ENCODE measurements around the gene ZNF789.
"Not testable (repeated sequence)": the region's sequence is repeated elsewhere in the genome, so short reads cannot be mapped to it uniquely, and the experiment has no call there.

The ZNF789 gene

DNA sequence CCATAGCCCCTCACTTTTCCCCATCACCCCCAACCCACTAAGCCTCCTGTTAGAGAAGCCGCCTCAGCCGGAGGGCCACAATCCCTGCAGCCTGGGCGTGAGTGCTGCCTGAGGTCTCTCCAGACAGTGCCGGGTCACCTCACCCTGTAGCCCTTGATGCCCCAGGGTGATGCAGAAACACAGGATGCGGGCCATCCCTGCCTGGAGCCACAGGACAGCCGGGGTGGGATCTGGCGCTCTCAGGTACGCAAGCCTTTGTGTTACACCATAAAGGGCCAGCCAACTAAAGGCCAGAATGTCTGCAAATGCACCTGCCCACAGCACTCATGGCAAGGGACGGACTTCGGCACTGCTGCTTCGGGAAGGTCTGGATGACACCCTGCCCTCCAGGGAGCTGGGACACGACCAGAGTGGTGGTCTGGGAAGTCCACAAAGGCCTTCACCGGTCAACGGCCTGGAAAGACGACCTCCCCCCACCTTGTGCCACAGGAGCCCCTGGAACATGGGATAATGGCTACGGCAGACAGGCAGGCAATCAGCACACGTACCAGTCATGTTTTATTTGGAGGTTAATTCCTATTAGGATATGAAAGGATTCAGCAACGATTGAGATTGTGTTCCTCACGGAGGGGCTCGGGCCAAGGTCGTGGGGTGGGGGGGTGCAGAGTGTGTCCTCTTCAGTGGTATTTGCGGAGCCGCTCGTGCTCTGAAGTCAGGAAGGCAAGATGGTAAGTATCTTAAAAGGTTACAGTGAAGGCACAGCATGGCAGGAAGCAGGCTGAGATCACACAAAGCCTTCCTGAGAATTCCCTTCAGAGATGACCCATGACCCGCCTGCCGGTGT is 14.8 kb upstream of the ZNF789 start:
- no peak for DNase-seq (ENCODE audit: low read depth in 4 of 4, low spot score in 1 of 4)

DNA sequence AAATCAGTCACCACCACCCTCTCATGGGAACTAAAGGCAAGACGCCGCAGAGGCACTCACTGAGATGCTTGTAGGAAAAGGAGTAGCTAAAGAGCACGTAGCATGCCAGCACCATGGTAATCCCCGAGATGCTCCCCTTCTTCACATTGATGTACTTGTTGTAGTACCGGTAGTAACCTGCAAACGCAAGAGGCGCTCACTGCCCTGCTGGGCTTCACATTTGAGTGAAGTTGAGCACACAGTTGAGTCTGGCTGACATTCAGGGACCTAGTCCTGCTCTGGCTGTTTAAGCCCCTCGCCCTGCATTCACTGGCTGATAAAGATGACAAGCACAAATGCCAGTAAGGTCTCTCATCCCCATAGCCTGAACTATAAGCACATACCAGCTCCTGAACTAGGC is 13.6 kb upstream of the ZNF789 start:
- DNase-seq (ENCODE audit: low read depth in 4 of 4, low spot score in 1 of 4), result no peak

DNA sequence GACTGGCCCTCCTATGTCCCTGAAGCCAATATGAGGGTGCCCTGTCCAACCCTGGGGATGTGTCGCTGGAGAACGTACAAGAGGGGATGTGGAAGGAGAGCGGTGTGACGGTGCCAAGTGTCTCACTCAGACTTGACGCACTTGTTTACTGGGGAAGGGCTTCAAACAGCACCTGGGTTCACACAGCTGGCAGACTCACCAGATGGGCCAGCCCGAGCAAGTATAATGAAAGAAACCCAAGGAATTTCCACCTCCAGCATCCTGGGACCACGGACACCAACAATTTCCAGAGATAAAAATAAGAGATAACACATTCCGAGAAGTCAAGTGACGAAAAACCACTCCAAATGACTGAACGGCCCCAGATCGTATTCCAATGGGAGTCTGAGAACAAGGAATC is 12.0 kb upstream of the ZNF789 start:
- DNase-seq (ENCODE audit: low read depth in 4 of 4, low spot score in 1 of 4), result no peak

DNA sequence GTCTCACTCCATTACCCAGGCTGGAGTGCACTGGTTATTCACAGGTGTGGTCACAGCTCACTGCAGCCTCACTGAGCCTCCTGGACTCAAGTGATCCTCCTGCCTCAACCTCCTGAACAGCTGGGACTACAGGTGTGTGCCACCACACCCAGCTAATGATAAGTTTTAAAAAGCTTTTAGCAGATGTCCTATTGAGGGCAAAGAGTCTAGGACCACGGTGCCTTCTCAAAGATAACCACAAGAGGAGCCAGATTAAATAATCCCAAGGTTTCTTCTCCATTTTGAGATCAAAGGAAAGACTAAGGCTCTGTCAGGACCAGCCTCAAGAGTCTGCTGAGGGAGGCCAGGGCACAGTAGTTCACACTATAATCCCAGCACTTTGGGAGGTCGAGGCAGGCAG is 11.5 kb upstream of the ZNF789 start:
- no peak for DNase-seq (ENCODE audit: low read depth in 4 of 4, low spot score in 1 of 4)

DNA sequence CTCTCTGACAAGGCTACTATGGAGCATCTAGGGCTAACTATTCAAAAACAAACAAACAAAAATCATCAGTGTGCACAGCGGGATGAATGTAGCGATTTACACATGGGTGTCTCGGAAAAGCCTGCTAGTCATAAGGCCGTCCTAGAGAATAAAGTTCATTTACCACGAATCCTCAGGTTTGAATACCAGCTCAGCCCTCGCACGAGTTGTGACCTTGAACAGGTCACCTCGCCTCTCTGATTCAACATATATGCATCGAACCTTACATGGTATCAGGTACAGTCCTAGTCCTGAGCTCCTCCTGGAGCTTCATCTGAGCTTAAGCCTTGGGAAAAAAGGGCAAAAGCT is 7.3 kb upstream of the ZNF789 start:
- no peak for DNase-seq (ENCODE audit: low read depth in 4 of 4, low spot score in 1 of 4)

DNA sequence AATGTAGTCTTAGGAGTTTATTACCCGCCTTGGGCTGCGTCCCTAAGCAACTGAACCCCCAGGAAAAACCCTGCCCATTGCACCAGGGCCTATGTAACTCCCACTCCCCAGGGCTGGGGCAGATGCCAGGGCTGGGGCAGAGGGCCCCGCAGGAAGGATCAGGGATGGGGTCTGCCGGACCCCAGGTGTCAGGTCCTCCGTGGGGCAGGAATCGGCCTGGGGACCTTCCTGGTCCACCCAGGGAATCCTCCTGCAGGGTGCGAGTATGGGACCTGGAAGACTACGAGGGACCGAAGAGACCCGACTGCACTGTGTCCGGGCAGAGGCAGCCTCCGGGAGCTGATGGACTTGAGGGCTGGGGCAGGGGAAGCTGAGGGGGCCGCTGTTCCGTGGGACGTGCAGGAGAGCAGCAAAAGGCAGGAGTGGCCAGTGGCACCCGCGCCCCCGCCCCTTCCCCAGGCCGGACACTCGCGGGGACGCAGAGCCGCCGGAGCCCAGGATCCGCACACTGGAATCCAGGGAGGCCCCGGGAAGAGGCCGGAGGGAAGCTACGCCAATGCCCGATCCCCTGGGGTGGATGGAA is 4.3 kb upstream of the ZNF789 start:
- DNase-seq (ENCODE audit: low read depth in 4 of 4, low spot score in 1 of 4), result no peak

DNA sequence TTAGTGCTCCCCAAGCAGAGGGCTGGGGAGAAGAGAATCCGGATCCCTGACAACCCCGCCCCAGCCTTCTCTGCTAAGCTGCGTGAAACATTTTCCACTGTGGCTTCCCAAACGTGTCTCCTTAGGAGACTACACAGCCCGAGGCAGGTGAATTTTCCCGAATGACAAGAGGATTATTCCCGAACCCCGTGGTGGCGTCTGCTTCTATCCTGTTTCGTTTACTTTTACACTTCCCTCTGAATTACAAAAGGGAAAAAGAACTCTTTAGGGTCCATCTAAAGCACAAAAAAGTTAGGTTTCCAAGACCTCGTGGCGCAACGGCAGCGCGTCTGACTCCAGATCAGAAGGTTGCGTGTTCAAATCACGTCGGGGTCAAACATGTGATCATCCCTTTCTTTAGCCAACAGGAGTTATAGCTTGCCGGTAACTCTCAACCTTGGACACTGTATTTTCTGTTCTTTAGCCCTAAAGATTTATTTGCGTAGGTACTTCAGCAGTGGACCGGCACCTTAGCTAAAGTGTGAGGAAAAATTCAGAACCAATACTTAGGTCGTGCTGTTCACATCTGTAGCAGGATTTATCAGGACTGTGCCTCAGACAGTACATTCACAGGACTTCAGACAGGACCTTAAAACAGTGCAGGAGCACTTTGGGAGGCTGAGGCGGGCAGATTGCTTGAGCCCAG is 3.2 kb upstream of the ZNF789 start:
- DNase-seq (ENCODE audit: low read depth in 4 of 4, low spot score in 1 of 4), result no peak

DNA sequence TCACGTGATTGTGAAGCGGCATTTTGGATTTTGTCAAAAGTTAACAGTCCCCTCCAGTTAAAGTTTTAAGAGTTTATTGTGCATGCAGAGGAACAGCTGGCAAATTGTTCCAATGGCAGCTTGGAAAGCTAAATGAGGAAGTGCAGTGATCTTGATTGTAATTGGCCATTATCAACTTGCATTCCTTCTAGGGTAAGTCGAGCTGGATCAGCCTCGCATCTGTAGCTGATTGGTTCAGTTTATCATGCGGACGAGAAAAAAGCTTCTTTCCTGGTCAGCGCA is 566 bp downstream of the ZNF789 start:
- no peak for DNase-seq (ENCODE audit: low read depth in 4 of 4, low spot score in 1 of 4)

DNA sequence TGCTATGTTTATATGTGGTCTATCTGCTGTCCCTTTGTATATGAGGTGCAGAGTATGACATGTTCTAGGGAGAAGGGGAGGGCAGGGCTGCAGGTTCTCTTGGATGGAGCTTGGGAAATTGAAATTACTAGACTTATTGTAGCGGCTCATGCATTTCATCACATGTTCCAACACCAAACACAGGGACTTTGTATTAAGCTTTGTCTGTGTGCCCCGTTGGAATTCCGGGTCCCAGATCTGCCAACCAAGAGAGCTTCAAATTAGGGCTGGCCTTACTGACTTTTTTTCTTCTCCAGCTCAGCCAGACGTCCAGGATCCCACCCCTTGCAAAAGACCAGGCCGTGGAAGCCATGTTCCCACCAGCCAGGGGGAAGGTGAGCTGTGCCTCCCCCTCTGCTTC is 3.4 kb downstream of the ZNF789 start:
- DNase-seq (ENCODE audit: low read depth in 4 of 4, low spot score in 1 of 4), result no peak

DNA sequence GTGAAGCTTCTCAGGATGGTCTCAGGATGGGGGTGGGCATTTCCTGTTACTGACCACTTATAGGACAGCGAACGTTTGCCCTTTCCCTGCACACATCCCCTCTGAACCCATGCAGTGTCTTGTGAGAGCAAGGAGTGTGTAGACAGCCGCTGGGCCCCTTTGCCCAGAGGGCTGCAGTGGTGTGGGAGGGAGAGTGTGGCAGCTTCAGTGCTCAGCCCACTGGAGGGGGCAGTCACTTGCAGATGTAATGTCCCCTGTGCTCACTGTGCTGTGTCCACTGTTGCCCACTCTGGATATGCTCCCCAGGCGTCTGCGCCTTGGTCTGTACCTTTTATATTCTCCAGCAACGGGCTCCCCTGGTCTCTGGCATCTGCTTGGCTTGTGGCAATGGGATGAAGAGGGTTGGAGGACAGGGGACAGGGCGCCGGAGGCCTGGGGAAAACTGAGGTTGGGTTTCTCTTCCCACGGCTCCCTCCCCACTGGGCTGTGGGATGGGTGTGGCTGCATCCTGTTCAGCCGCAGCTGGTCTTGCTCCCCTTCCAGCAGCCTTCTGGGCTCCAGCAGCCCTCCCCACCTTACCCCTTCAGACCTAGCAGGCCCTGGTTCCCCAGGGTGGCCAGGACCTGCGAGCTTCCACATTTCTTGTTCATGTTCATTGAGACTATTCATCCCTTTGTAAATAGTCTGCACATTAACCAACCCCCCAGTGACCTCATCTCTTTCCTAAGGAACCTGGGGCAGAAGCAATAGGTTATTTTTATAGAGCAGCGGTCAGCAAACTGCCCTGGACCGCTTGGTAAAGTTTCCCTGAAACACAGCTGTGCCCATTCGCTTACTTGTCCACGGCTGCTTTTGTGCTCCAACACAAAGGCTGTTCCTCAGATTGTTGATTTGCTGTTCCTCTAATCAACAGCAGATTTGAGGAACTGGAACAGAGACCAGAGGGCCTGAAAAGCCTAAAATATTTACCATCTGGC is 6.1 kb downstream of the ZNF789 start:
- DNase-seq (ENCODE audit: low read depth in 4 of 4, low spot score in 1 of 4), result no peak

DNA sequence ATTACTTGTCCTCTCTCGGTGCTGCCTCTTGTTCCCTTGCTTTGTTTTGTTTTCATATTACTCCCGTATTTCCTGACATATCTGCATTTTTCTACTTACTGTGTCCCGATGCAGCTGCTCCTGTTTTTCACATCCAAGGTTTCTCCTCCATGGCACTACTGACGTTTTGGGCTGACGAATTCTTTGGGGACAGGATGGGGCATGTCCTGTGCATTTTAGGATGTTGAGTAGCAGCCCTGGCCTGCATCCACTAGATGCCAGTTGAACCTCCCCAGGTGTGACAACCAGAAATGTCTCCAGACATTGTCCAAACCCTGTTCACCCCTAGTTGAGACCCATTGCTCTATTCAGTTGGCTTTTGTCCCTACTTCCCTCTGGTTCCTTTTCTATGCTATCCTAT is 12.4 kb downstream of the ZNF789 start:
- DNase-seq (ENCODE audit: low read depth in 4 of 4, low spot score in 1 of 4), result no peak

DNA sequence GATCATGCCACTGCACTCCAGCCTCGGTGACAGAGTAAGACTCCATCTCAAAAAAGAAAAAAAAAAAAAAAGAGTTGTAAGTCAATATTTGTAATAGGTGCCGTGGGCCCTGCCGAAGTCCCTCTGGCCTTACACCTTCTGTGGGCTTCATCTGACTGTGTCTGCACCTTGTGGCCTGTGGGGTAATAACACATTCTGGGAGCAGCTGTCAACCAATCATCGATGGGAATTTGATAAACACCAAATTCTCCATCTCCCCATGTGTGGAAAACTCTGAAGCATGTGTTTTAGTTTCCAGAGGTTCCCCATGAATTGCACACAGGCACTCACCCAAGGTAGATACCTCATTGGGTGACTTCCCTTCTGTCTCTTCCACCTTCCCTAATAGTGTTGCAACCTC is 16.5 kb downstream of the ZNF789 start:
- no peak for DNase-seq (ENCODE audit: low read depth in 4 of 4, low spot score in 1 of 4)

DNA sequence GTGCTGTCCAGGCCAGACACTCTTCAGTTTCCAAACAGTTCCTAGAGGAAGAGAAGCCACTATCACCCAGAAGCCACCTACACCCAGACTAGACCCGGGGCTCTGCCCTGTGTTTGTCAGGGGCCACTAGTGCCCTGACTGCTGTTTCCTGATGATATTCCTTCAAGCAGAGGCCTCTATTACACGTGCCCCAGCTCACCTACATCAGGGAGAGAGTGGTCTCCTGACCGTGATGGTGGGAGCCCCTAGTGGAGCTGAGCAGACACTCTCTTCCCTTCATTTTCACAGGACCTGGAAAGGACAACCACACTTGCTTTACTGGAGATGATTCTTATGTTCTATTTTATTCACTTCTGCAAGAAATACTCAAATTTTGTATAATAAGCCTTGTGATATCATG is 18.2 kb downstream of the ZNF789 start:
- no peak for DNase-seq (ENCODE audit: low read depth in 4 of 4, low spot score in 1 of 4)

DNA sequence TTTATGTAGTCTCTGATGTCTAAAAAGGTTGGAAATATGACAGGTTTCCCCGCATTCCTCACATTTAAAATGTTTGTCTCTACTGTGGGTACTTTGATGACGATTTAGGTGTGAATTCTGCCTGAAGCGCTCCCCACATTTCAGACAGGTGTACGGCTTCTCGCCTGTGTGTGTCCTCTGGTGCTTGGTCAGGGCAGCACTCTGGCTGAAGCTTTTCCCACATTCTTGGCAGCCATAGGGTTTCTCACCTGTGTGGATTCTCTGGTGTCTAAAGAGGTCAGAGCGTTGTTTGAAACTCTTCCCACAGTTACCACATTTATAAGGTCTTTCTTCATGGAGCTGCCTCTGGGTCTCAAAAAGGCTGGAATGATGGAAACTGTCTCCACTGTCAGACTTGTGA is 21.1 kb downstream of the ZNF789 start:
- DNase-seq (ENCODE audit: low read depth in 4 of 4, low spot score in 1 of 4), result no peak

DNA sequence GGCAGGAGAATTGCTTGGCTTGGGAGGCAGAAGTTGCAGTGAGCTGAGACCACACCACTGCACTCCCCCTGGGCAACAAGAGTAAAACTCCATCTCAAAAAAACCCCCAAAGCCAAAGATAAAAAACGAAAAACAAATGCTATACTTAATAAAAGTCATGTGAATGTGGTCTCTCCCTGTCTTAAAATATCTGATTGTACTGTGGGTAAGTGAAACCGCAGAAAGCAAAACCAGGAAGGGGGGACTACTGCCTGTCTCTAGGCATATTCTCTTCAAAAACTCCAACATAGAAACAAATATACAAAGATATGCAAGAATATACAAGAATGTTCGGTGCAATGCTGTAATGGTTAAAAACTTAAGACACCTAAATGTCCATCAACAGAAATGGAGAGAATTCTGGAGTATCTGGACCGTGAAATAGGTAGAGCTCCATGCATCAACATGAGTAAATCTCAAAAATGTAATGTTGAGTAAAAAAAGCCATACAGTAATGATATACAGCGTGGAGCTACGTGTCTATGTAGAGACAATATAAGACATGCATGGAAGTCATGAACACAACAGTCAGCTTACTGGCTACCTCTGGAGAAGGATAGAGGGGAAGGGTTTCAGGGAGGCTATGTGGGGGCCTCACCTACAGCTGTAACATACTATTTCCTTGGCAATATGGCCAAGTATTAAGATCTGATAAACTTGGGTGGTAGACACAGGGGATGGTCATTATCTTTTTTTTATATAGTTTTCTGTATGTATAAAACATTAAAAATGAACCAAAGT is 25.3 kb downstream of the ZNF789 start:
- DNase-seq (ENCODE audit: low read depth in 4 of 4, low spot score in 1 of 4), result no peak

DNA sequence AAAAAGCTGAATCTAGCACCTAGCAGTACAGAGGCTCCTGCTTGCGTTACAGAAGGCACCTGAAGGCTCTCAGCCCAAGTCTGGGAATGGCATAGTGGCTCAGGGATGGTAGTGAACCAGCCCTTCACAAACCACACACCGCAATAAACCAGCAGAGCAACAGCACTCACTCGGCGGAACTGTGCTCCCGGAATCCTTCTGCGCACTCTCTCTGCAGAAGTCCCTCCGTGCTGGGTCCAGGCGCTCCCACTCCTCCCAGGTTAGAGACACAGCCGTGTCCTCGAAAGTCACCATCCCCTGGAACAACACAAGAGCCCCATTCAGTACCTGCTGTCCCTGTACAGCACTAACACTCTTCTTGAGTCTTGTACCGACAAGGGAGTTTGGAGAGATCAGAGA is 25.9 kb downstream of the ZNF789 start:
- no peak for DNase-seq (ENCODE audit: low read depth in 4 of 4, low spot score in 1 of 4)

DNA sequence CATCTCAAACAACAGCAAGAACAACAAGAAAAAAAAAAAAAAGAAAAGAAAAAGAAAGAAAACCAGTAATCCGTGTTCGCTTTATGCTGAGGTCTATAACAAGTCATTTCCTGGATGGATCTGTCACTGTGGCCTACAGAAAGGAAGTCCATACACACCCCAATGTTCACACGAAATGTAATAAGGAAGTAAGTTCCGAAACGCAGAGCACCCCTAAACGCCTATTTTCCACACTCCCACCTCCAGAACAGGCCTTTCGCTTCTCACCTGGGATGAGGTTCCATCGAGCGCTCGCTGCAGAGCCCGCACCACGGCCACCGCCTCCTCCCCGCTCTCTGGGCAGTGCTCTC is 26.7 kb downstream of the ZNF789 start:
- DNase-seq (ENCODE audit: low read depth in 4 of 4, low spot score in 1 of 4), result no peak

DNA sequence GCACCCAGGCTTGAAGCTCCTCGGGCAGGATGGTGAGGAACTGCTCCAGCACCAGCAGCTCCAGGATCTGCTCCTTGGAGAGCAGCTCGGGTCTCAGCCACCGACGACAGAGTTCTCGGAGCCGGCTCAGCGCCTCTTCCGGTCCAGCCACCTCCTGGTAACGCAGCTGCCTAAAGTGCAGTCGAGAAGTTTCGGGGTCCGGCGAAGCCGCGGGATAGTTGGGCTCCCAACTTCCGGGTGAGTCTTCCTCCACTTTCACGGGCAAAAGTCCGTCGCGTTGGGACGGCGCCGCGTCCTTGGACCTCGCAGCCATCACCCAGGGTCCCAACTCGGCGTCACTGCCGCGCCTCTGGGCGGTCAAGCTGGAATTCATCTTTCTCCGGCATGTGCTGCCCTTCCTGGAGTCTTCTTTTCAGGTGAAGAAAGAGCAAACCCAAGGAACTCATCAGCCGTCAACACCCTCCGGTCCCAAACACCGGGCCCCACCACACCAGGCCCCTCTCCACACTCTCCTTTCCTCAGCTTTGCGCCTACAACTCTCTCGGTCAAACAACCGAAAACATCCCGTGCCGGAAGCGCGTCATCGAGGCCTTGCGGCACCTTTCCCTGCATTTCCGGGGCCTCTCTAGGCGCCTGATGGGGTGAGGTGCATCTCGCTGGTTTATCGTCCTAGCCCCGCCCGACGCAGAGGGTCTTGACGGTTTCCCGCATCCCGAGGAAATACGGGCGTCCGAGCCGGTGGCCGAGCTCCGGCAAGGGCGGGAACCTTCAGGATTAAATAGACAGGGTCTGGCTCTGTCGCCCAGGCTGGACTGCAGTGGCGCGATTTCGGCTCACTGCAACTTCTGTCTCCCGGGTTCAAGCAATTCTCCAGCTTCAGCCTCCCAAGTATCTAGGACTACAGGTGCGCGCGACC is 27.3 kb downstream of the ZNF789 start, which contains the start of gene ZNF394:
ZNF394 (minus strand) TSS at position 561 of the 916 bp plus-strand sequence; CDS start at position 373, 188 bp downstream.
- DNase-seq (ENCODE audit: low read depth in 4 of 4, low spot score in 1 of 4), result peak; percentile 70 to 84 (median 82)

DNA sequence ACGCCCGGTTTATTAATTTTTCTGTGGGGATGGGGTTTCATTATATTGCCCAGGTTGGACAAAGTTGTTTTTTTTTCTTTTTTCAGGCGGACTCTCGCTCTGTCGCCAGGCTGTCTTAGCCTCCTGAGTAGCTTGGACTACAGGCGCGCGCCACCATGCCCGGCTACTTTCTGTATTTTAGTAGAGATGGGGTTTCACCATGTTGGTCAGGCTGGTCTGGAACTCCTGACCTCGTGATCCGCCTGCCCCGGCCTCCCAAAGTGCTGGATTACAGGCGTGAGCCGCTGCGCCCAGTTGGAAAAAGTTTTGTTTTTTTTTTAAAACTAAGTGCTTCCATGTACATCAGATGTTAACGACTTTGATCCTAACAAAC is 27.9 kb downstream of the ZNF789 start:
- DNase-seq (ENCODE audit: low read depth in 4 of 4, low spot score in 1 of 4), result no peak

DNA sequence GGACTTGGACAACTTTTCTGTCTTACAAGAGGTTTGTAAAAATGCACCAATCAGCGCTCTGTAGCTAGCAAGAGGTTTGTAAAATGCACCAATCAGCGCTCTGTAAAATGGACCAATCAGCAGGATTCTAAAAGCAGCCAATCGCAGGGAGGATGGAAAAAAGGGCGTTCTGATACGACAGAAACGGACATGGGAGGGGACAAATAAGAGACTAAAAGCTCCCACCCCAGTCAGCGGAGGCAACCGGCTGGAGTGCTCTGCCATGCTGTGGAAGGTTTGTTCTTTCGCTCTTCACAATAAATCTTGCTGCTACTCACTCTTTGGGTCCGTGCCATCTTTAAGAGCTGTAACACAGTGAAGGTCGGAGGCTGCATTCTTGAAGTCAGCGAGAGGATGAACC is 28.5 kb downstream of the ZNF789 start:
- not testable (repeated sequence) for DNase-seq (ENCODE audit: low read depth in 4 of 4, low spot score in 1 of 4)

Measured in stimulated activated CD4-positive, alpha-beta T cell treated with anti-CD3 and anti-CD28 coated beads, Interleukin-1b, Interleukin-23, amount 100 ng/mL, for 24 hours (primary cell).